ENCODE results near the gene NPTXR. TPM values are rescaled to one million over a fixed set of nuclear protein-coding genes. Genes with fewer than 3 reads are reported as not detected.

The NPTXR gene
- polyA plus RNA-seq, 1 experiment: 2.5 TPM

DNA sequence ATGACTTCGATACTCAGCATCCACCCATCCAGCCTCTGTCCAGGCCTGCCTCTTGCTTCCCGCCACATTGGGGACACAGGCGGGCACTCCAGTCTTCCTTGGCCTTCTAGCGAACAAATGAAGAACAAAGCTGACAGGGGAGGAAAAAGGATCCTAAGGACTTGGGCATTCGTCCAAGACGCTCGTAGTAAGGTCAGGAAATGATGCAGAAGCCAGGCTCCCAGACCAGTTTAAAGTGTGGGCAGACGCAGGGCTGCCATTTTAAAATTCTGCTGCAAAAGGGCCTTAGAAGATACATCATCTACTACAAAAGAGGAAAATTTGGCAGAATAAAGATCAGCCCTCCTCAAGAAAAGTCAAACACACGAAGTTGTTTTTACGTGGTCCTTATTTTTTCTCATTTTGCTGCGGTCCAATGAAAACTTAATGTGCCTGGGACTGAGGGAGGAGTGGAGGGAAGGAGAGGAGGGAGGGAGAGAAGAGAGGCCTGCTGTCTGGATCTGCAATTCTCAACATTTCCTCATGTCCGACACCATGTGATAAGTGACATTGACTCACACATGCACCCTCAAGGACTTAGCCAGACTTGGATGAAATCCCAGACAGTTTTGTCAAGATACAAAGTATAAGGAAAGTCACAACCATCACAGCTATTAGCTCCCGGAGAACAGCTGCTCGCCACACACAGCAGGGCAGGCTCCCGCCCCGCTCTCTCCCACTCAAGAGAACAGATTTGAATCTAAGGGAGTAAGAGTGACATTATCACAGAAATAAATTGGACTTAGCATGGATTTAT, 55.6 kb downstream of the NPTXR start:
- POLR2A ChIA-PET: no interaction called here
- peak; percentile 83 for DNase-seq (ENCODE audit: low read depth)
- Histone ChIP-seq H3K27me3 (ENCODE audit: control insufficient read depth, insufficient read depth, low read length) (no peaks in the 10 kb centered on the region), H3K36me3 (ENCODE audit: control insufficient read depth, insufficient read depth, low read length) (no peaks in the 10 kb centered on the region), H3K4me3 (ENCODE audit: low read depth, low read length) (no peak overlapping the region)
- CTCF ChIA-PET: interaction anchor here (9.2 kb wide), 1 partner anchor 19 kb away, joined by 64 read pairs; no protein-coding TSS in a partner anchor
- TF ChIP-seq, protein P1, sequence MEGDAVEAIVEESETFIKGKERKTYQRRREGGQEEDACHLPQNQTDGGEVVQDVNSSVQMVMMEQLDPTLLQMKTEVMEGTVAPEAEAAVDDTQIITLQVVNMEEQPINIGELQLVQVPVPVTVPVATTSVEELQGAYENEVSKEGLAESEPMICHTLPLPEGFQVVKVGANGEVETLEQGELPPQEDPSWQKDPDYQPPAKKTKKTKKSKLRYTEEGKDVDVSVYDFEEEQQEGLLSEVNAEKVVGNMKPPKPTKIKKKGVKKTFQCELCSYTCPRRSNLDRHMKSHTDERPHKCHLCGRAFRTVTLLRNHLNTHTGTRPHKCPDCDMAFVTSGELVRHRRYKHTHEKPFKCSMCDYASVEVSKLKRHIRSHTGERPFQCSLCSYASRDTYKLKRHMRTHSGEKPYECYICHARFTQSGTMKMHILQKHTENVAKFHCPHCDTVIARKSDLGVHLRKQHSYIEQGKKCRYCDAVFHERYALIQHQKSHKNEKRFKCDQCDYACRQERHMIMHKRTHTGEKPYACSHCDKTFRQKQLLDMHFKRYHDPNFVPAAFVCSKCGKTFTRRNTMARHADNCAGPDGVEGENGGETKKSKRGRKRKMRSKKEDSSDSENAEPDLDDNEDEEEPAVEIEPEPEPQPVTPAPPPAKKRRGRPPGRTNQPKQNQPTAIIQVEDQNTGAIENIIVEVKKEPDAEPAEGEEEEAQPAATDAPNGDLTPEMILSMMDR (IDR thresholded peaks at IDR 0.05; ENCODE audit: insufficient read depth, low read depth, low read length): no peak

DNA sequence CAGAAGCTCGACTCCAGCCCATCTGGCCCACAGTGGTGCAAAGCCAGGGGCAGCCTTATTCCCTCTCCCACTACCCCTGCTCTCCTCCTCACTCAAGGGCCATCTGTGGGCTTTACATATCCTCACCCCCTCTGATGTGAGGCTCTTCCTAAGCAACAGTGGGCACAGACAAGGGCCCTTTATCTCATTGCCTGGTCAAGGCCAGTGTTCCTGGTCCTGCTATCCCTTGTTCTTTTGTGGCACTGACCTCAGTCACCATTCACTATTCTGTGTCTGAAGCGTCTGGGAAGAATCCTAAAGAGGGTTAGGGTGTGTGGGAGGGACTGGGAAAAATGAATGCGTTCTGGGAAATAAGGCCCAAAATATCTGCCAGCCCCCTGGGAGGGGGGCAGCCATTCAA, 57.2 kb downstream of the NPTXR start:
- DNase-seq (ENCODE audit: low read depth): no peak
- POLR2A ChIA-PET: no interaction called here
- Histone ChIP-seq H3K4me3 (ENCODE audit: low read depth, low read length) (no peak overlapping the region), H3K27me3 (ENCODE audit: control insufficient read depth, insufficient read depth, low read length) (no peaks in the 10 kb centered on the region), H3K36me3 (ENCODE audit: control insufficient read depth, insufficient read depth, low read length) (no peaks in the 10 kb centered on the region)
- TF ChIP-seq, protein P1 (IDR thresholded peaks at IDR 0.05; ENCODE audit: insufficient read depth, low read depth, low read length): no peak
- CTCF ChIA-PET: interaction anchor here (0.6 to 9.2 kb wide), 3 partner anchors 18 to 27 kb away, joined by 3 to 64 read pairs (median 11); no protein-coding TSS in a partner anchor

DNA sequence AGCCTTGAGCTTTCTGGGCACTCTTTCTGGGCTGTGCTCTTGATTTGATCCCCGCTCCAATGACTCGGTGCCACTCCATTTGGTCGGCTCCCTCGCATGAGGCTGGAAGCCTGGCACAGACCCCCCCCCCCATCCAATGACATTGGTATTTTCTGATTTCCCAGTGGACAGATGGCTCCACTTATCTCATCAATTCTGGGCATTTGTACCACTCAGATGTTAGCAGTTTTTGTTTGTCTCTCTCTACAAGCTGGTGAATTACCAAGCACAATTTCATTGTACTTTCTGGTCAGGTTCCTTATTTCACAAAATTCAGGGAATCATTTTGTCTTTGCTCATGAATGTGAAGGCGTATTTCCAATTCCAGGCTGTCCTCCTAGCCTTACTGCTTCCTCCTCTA, 59.0 kb downstream of the NPTXR start:
- peaks cover 7% of the 10 kb centered on the region; the same call in 1 of the 2 replicates for H3K36me3 ChIP-seq (ENCODE audit: control insufficient read depth, insufficient read depth, low read length)
- POLR2A ChIA-PET: no interaction called here
- no peak for DNase-seq (ENCODE audit: low read depth)
- CTCF ChIA-PET: interaction anchor here (3.1 to 9.2 kb wide), 2 partner anchors 16 to 19 kb away, joined by 11 to 64 read pairs; no protein-coding TSS in a partner anchor
- TF ChIP-seq, protein P1 (IDR thresholded peaks at IDR 0.05; ENCODE audit: insufficient read depth, low read depth, low read length): no peak
- no peak overlapping the region for H3K4me3 ChIP-seq (ENCODE audit: low read depth, low read length)
- no peaks in the 10 kb centered on the region for H3K27me3 ChIP-seq (ENCODE audit: control insufficient read depth, insufficient read depth, low read length)

DNA sequence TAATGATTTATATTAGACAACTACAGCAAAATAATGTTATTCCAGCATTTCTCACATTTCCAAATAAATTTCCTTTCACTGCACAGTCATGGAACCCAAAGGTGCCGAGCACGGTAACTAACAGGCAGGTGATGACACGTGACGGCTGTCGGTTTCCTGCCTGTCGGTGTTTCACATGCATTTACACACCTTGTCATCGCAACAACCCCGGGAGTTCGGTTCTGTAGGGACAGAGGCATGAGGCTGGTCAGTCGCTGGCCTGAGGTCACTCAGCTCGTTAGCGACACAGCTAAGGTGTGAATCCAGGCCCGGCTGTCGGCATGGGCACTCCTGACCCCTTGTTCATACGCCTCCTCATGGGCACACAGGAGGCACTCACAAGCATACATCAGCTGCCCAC, 59.8 kb downstream of the NPTXR start:
- DNase-seq (ENCODE audit: low read depth): no peak
- ChIA-PET POLR2A (no interaction called here), CTCF (interaction anchor here (3.1 to 9.2 kb wide), 2 partner anchors 15 to 18 kb away, joined by 11 to 64 read pairs; no protein-coding TSS in a partner anchor)
- Histone ChIP-seq H3K36me3 (ENCODE audit: control insufficient read depth, insufficient read depth, low read length) (peaks cover 13% of the 10 kb centered on the region), H3K4me3 (ENCODE audit: low read depth, low read length) (no peak overlapping the region), H3K27me3 (ENCODE audit: control insufficient read depth, insufficient read depth, low read length) (no peaks in the 10 kb centered on the region)
- TF ChIP-seq, protein P1 (IDR thresholded peaks at IDR 0.05; ENCODE audit: insufficient read depth, low read depth, low read length): no peak

DNA sequence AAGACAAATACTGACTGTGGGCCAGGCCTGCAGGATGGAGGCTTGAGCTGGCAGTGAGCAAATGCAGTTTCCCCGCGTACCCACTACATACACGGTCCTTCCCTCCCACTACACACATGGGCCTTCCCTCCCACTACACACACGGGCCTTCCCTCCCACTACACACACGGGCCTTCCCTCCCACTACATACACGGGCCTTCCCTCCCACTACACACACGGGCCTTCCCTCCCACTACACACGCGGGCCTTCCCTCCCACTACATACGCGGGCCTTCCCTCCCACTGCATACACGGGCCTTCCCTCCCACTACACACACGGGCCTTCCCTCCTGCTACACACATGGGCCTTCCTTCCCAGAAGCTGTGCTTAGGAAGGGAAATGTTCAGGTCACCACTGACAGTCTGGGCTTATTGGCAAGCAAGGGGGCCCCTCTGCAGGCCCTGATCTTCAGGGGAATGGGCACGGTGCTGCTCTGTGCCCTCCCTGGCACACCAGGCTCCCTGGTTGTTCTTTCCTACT, 60.7 kb downstream of the NPTXR start:
- Histone ChIP-seq H3K4me3 (ENCODE audit: low read depth, low read length) (no peak overlapping the region), H3K27me3 (ENCODE audit: control insufficient read depth, insufficient read depth, low read length) (no peaks in the 10 kb centered on the region), H3K36me3 (ENCODE audit: control insufficient read depth, insufficient read depth, low read length) (peaks cover 13% of the 10 kb centered on the region)
- CTCF ChIA-PET: interaction anchor here (9.2 kb wide), 1 partner anchor 14 kb away, joined by 64 read pairs; no protein-coding TSS in a partner anchor
- POLR2A ChIA-PET: no interaction called here
- TF ChIP-seq, protein P1 (IDR thresholded peaks at IDR 0.05; ENCODE audit: insufficient read depth, low read depth, low read length): no peak
- no peak for DNase-seq (ENCODE audit: low read depth)

Measured in BJ (cell line).